Muscle layer of colon (tissue), 2 donors: ENCODE data around the gene HIP1R.

ENCODE experiments used
- H3K27ac ChIP-seq: one replicate; pipeline ENCODE4 v1.7.0; 2013; ENCODE audit warnings: low read depth, mild to moderate bottlenecking, low read length, moderate library complexity
- H3K27me3 ChIP-seq, 2 donors: one replicate each; pipeline ENCODE4 v1.7.0; 2013; ENCODE audit warnings: low read length in 2 of 2, mild to moderate bottlenecking in 2 of 2; ENCODE audit not compliant: insufficient read depth in 2 of 2, control insufficient read depth in 1 of 2
- H3K36me3 ChIP-seq: one replicate; pipeline ENCODE4 v1.7.0; 2013; ENCODE audit warnings: mild to moderate bottlenecking, low read length; ENCODE audit not compliant: insufficient read depth
- H3K4me1 ChIP-seq: one replicate; pipeline ENCODE4 v1.7.0; 2013; ENCODE audit warnings: mild to moderate bottlenecking, low read length; ENCODE audit not compliant: insufficient read depth
- H3K4me3 ChIP-seq, 2 donors: one replicate each; pipeline ENCODE4 v1.7.0; 2013; ENCODE audit warnings: low read length in 2 of 2, low read depth in 1 of 2, mild to moderate bottlenecking in 1 of 2, moderate library complexity in 1 of 2
- H3K9ac ChIP-seq: one replicate; pipeline ENCODE4 v1.7.0; 2013; ENCODE audit warnings: low read length
- H3K9me3 ChIP-seq: one replicate; pipeline ENCODE4 v1.7.0; 2013; ENCODE audit warnings: mild to moderate bottlenecking, low read length
- donor health status: abdominal sarcoma.
- donor health status: Adenocarcinoma of cecum.

The HIP1R gene

GRCh38 chr12:122844366-122844971, 9.2 kb downstream of the HIP1R start:
- no peak overlapping the region for H3K27ac ChIP-seq
- no peak overlapping the region for H3K4me3 ChIP-seq
- no peaks in the 10 kb centered on the region for H3K4me1 ChIP-seq
- H3K36me3 ChIP-seq, result no peaks in the 10 kb centered on the region
- H3K27me3 ChIP-seq, result no peaks in the 10 kb centered on the region
- H3K9me3 ChIP-seq, result no peaks in the 10 kb centered on the region
- H3K9ac ChIP-seq, result no peak overlapping the region

GRCh38 chr12:122845041-122845864, 10.0 kb downstream of the HIP1R start:
- no peaks in the 10 kb centered on the region for H3K4me1 ChIP-seq
- no peak overlapping the region for H3K4me3 ChIP-seq
- H3K36me3 ChIP-seq, result no peaks in the 10 kb centered on the region
- H3K27ac ChIP-seq, result no peak overlapping the region
- no peaks in the 10 kb centered on the region for H3K27me3 ChIP-seq
- no peak overlapping the region for H3K9ac ChIP-seq
- H3K9me3 ChIP-seq, result no peaks in the 10 kb centered on the region

- H3K9me3 ChIP-seq, result no peaks in the 10 kb centered on the region
- no peaks in the 10 kb centered on the region for H3K4me1 ChIP-seq
- H3K9ac ChIP-seq, result no peak overlapping the region
- no peak overlapping the region for H3K27ac ChIP-seq
- H3K36me3 ChIP-seq, result no peaks in the 10 kb centered on the region
- H3K4me3 ChIP-seq, result no peak overlapping the region
- H3K27me3 ChIP-seq, result no peaks in the 10 kb centered on the region
These were observed 10.8 kb downstream of the HIP1R start for GRCh38 chr12:122845865-122846621.

- Histone ChIP-seq H3K9me3 (no peaks in the 10 kb centered on the region), H3K36me3 (no peaks in the 10 kb centered on the region), H3K27ac (no peak overlapping the region), H3K4me1 (no peaks in the 10 kb centered on the region), H3K9ac (no peak overlapping the region), H3K27me3 (no peaks in the 10 kb centered on the region), H3K4me3 (no peak overlapping the region)
These were observed 11.6 kb downstream of the HIP1R start for GRCh38 chr12:122846622-122847515.

- Histone ChIP-seq H3K4me1 (peaks cover 2% of the 10 kb centered on the region), H3K4me3 (no peak overlapping the region), H3K36me3 (no peaks in the 10 kb centered on the region), H3K27me3 (no peaks in the 10 kb centered on the region), H3K9ac (no peak overlapping the region), H3K27ac (no peak overlapping the region), H3K9me3 (no peaks in the 10 kb centered on the region)
These were observed 12.2 kb downstream of the HIP1R start for GRCh38 chr12:122847516-122847836.

GRCh38 chr12:122847921-122848421, 12.7 kb downstream of the HIP1R start:
- Histone ChIP-seq H3K36me3 (no peaks in the 10 kb centered on the region), H3K9ac (no peak overlapping the region), H3K4me1 (peaks cover 6% of the 10 kb centered on the region), H3K27ac (no peak overlapping the region), H3K4me3 (no peak overlapping the region), H3K27me3 (no peaks in the 10 kb centered on the region), H3K9me3 (no peaks in the 10 kb centered on the region)

GRCh38 chr12:122848471-122849351, 13.5 kb downstream of the HIP1R start:
- Histone ChIP-seq H3K4me3 (no peak overlapping the region), H3K27me3 (no peaks in the 10 kb centered on the region), H3K9ac (no peak overlapping the region), H3K27ac (no peak overlapping the region), H3K9me3 (no peaks in the 10 kb centered on the region), H3K36me3 (no peaks in the 10 kb centered on the region), H3K4me1 (peaks cover 6% of the 10 kb centered on the region)

- Histone ChIP-seq H3K9me3 (no peaks in the 10 kb centered on the region), H3K4me1 (peaks cover 6% of the 10 kb centered on the region), H3K4me3 (no peak overlapping the region), H3K9ac (no peak overlapping the region), H3K36me3 (no peaks in the 10 kb centered on the region), H3K27me3 (no peaks in the 10 kb centered on the region), H3K27ac (no peak overlapping the region)
These were observed 14.2 kb downstream of the HIP1R start for GRCh38 chr12:122849352-122850047.

GRCh38 chr12:122850048-122850445, 14.8 kb downstream of the HIP1R start:
- Histone ChIP-seq H3K9ac (no peak overlapping the region), H3K36me3 (no peaks in the 10 kb centered on the region), H3K4me3 (no peak overlapping the region), H3K9me3 (no peaks in the 10 kb centered on the region), H3K27me3 (no peaks in the 10 kb centered on the region), H3K4me1 (peaks cover 6% of the 10 kb centered on the region), H3K27ac (no peak overlapping the region)
